Parathyroid adenoma (tissue), 2 donors: ENCODE measurements around the gene TMEM9.
"Not testable (repeated sequence)": the region's sequence is repeated elsewhere in the genome, so short reads cannot be mapped to it uniquely, and the experiment has no call there.

Source experiments
- H2AFZ ChIP-seq: fragments of 300-600 bp; sonication (generic); one replicate; pipeline ENCODE4 v1.7.0; 2017; ENCODE audit warnings: antibody characterized with exemption, mild to moderate bottlenecking
- H3K27ac ChIP-seq: fragments of 300-600 bp; sonication (generic); one replicate; pipeline ENCODE4 v1.7.0; 2017
- H3K27me3 ChIP-seq: fragments of 300-600 bp; sonication (generic); one replicate; pipeline ENCODE4 v1.7.0; 2017; ENCODE audit warnings: low read length; ENCODE audit not compliant: control insufficient read depth, insufficient read depth
- H3K36me3 ChIP-seq: fragments of 300-600 bp; sonication (generic); one replicate; pipeline ENCODE4 v1.7.0; 2017; ENCODE audit warnings: low read length; ENCODE audit not compliant: control insufficient read depth, insufficient read depth
- H3K4me1 ChIP-seq: fragments of 300-600 bp; sonication (generic); one replicate; pipeline ENCODE4 v1.7.0; 2017; ENCODE audit warnings: control low read depth
- H3K4me2 ChIP-seq: fragments of 300-600 bp; sonication (generic); one replicate; pipeline ENCODE4 v1.7.0; 2017; ENCODE audit warnings: low read length
- H3K4me3 ChIP-seq: fragments of 300-600 bp; sonication (generic); one replicate; pipeline ENCODE4 v1.7.0; 2017; ENCODE audit warnings: low read depth, low read length
- H3K79me2 ChIP-seq: fragments of 300-600 bp; sonication (generic); one replicate; pipeline ENCODE4 v1.7.0; 2017; ENCODE audit warnings: control low read depth
- H3K9ac ChIP-seq: fragments of 300-600 bp; sonication (generic); one replicate; pipeline ENCODE4 v1.7.0; 2017; ENCODE audit warnings: mild to moderate bottlenecking
- H3K9me3 ChIP-seq: fragments of 300-600 bp; sonication (generic); one replicate; pipeline ENCODE4 v1.7.0; 2017; ENCODE audit warnings: low read length; ENCODE audit not compliant: control insufficient read depth
- TF ChIP-seq, protein P1 (sequence below): fragments of 300-600 bp; sonication (generic); IDR thresholded peaks from one replicate; pipeline ENCODE4 v1.7.0; 2017; ENCODE audit warnings: antibody characterized with exemption, mild to moderate bottlenecking
- donor health status: primary hyperparathyroidism.

The TMEM9 gene

DNA sequence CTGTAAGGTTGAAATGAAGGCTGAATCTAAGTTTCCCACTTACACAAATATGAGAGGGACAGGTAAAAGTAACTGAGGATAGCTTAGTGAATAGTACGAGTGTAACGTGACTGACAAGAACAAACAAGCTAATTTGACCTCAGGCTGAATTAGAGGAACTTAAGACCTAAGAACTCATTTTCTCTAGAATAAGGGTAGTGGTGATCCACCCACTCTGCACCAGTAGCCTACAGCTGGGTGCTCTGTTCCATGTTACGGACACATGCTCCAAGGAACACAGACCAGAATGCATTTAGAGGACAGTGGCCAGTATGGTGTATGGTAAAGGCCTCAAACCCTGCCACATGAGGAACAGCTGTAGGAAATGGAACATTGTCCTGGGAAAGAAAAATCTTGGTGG, 14.9 kb upstream of the TMEM9 start:
- Histone ChIP-seq H3K27ac (no peak overlapping the region), H3K4me3 (no peak overlapping the region), H3K4me2 (no peak overlapping the region), H3K27me3 (no peaks in the 10 kb centered on the region), H3K9ac (no peak overlapping the region), H2AFZ (no peak overlapping the region), H3K9me3 (no peaks in the 10 kb centered on the region), H3K4me1 (peaks cover 6% of the 10 kb centered on the region), H3K79me2 (no peaks in the 10 kb centered on the region), H3K36me3 (no peaks in the 10 kb centered on the region)
- TF ChIP-seq, protein P1, sequence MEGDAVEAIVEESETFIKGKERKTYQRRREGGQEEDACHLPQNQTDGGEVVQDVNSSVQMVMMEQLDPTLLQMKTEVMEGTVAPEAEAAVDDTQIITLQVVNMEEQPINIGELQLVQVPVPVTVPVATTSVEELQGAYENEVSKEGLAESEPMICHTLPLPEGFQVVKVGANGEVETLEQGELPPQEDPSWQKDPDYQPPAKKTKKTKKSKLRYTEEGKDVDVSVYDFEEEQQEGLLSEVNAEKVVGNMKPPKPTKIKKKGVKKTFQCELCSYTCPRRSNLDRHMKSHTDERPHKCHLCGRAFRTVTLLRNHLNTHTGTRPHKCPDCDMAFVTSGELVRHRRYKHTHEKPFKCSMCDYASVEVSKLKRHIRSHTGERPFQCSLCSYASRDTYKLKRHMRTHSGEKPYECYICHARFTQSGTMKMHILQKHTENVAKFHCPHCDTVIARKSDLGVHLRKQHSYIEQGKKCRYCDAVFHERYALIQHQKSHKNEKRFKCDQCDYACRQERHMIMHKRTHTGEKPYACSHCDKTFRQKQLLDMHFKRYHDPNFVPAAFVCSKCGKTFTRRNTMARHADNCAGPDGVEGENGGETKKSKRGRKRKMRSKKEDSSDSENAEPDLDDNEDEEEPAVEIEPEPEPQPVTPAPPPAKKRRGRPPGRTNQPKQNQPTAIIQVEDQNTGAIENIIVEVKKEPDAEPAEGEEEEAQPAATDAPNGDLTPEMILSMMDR = no peak

DNA sequence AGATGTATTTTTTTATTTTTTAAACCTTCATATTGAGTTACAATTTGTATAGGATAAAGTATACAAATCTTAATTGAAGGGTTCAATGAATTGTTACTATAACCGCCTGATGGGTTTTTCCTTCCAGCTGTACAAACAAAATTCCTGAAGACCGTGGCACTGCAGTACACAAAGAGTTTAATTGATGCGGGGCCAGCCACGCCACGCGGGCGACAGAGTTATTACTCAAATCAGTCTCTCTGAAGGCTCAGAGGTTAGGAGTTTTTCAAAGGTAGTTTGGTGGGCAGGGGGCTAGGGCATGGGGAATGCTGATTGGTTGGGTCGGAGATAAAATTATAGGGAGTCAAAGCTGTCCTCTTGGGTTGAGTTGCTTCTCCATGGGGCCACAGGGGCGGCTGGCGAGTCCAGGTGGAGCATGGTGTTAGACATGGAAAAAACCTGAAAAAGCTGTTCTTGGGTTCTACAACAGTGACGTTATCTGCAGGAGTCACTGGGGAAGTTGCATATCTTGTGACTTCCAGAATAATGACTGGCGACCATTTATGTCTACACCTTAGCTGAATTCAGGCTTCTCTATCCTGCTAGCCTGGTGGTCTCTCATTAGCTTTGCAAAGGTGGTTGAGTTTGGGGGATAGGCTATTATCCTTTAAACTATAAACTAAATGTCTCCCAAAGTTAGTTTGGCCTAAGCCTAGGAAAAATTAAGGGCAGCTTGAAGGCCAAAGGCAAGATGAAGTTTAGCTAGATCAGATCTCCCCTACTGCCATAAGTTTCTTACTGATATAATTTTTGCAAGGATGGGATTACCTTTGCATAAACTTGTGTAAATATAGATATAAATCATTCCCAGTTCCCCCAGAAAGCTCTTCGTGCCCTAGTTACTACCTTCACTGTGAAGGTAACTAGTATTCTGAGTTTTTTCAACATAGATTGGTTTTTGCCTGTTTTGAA, 13.0 kb upstream of the TMEM9 start:
- Histone ChIP-seq H3K79me2 (no peaks in the 10 kb centered on the region), H2AFZ (no peak overlapping the region), H3K9ac (no peak overlapping the region), H3K36me3 (no peaks in the 10 kb centered on the region), H3K4me2 (no peak overlapping the region), H3K27ac (no peak overlapping the region), H3K27me3 (no peaks in the 10 kb centered on the region), H3K9me3 (no peaks in the 10 kb centered on the region), H3K4me1 (peaks cover 6% of the 10 kb centered on the region), H3K4me3 (no peak overlapping the region)
- TF ChIP-seq, protein P1 = no peak

GRCh38 chr1:201164645-201165044, 10.4 kb upstream of the TMEM9 start:
- no peaks in the 10 kb centered on the region for H3K9me3 ChIP-seq
- no peaks in the 10 kb centered on the region for H3K27me3 ChIP-seq
- no peaks in the 10 kb centered on the region for H3K79me2 ChIP-seq
- no peak overlapping the region for H3K4me2 ChIP-seq
- H3K4me1 ChIP-seq = no peaks in the 10 kb centered on the region
- no peak overlapping the region for H3K4me3 ChIP-seq
- H3K9ac ChIP-seq = no peak overlapping the region
- TF ChIP-seq, protein P1 = no peak
- H3K36me3 ChIP-seq = no peaks in the 10 kb centered on the region
- no peak overlapping the region for H2AFZ ChIP-seq
- H3K27ac ChIP-seq = no peak overlapping the region

GRCh38 chr1:201163707-201164106, 9.4 kb upstream of the TMEM9 start:
- H2AFZ ChIP-seq = no peak overlapping the region
- no peaks in the 10 kb centered on the region for H3K27me3 ChIP-seq
- H3K4me2 ChIP-seq = no peak overlapping the region
- no peaks in the 10 kb centered on the region for H3K4me1 ChIP-seq
- no peak overlapping the region for H3K4me3 ChIP-seq
- no peaks in the 10 kb centered on the region for H3K9me3 ChIP-seq
- no peaks in the 10 kb centered on the region for H3K79me2 ChIP-seq
- no peaks in the 10 kb centered on the region for H3K36me3 ChIP-seq
- H3K9ac ChIP-seq = no peak overlapping the region
- TF ChIP-seq, protein P1 = no peak
- H3K27ac ChIP-seq = no peak overlapping the region

GRCh38 chr1:201163036-201163435, 8.8 kb upstream of the TMEM9 start:
- H3K27me3 ChIP-seq, H3K4me1 ChIP-seq, H3K4me3 ChIP-seq, H2AFZ ChIP-seq, H3K27ac ChIP-seq, H3K36me3 ChIP-seq, H3K79me2 ChIP-seq, H3K9me3 ChIP-seq, H3K9ac ChIP-seq, H3K4me2 ChIP-seq: not testable (repeated sequence)
